CD4-positive, alpha-beta T cell treated with Interleukin-4 for 1 hour (primary cell): ENCODE measurements around the gene GSTT4.
"Not testable (repeated sequence)": the region's sequence is repeated elsewhere in the genome, so short reads cannot be mapped to it uniquely, and the experiment has no call there.

ENCODE experiments used
- DNase-seq, 2 donors: peaks; one replicate each; pipeline ENCODE4 v3.0.0-alpha.2; 2020 to 2022

Gene GSTT4

GRCh38 chr22:24023204-24023789 is 18.0 kb upstream of the GSTT4 start:
- no peak for DNase-seq

GRCh38 chr22:24021304-24021703 is 16.1 kb upstream of the GSTT4 start:
- DNase-seq: no peak

GRCh38 chr22:24016156-24016555 is 10.9 kb upstream of the GSTT4 start:
- no peak for DNase-seq

- DNase-seq: no peak
These were observed 6.4 kb upstream of the GSTT4 start for GRCh38 chr22:24011735-24012068.

- DNase-seq: no peak
These were observed 4.8 kb upstream of the GSTT4 start for GRCh38 chr22:24010018-24010391.

- no peak for DNase-seq
These were observed 4.2 kb upstream of the GSTT4 start for GRCh38 chr22:24009227-24010017.

- no peak for DNase-seq
These were observed 3.4 kb upstream of the GSTT4 start for GRCh38 chr22:24008381-24009226.

GRCh38 chr22:24008022-24008283 is 2.7 kb upstream of the GSTT4 start:
- no peak for DNase-seq

GRCh38 chr22:24007253-24008021 is 2.2 kb upstream of the GSTT4 start:
- DNase-seq: no peak

GRCh38 chr22:24006914-24007214 is 1.6 kb upstream of the GSTT4 start:
- no peak for DNase-seq

- no peak for DNase-seq
These were observed 1.1 kb upstream of the GSTT4 start for GRCh38 chr22:24006207-24006913.

- DNase-seq: no peak
These were observed 1.4 kb downstream of the GSTT4 start for GRCh38 chr22:24003887-24004286.

GRCh38 chr22:24002851-24003250 is 2.4 kb downstream of the GSTT4 start:
- no peak for DNase-seq

- no peak for DNase-seq
These were observed 3.0 kb downstream of the GSTT4 start for GRCh38 chr22:24002272-24002671.

- DNase-seq: no peak
These were observed 3.9 kb downstream of the GSTT4 start for GRCh38 chr22:24001314-24001713.

GRCh38 chr22:23999779-24000178 is 5.5 kb downstream of the GSTT4 start:
- DNase-seq: not testable (repeated sequence)

- no peak for DNase-seq
These were observed 8.2 kb downstream of the GSTT4 start for GRCh38 chr22:23997092-23997491.

GRCh38 chr22:23993581-23994177 is 11.6 kb downstream of the GSTT4 start:
- not testable (repeated sequence) for DNase-seq

GRCh38 chr22:23993080-23993479 is 12.2 kb downstream of the GSTT4 start:
- DNase-seq: not testable (repeated sequence)

GRCh38 chr22:23989583-23990244 is 15.5 kb downstream of the GSTT4 start:
- not testable (repeated sequence) for DNase-seq

GRCh38 chr22:23986538-23987178 is 18.6 kb downstream of the GSTT4 start:
- DNase-seq: not testable (repeated sequence)
